Measurements from ENCODE around the gene PATL1.

DNA sequence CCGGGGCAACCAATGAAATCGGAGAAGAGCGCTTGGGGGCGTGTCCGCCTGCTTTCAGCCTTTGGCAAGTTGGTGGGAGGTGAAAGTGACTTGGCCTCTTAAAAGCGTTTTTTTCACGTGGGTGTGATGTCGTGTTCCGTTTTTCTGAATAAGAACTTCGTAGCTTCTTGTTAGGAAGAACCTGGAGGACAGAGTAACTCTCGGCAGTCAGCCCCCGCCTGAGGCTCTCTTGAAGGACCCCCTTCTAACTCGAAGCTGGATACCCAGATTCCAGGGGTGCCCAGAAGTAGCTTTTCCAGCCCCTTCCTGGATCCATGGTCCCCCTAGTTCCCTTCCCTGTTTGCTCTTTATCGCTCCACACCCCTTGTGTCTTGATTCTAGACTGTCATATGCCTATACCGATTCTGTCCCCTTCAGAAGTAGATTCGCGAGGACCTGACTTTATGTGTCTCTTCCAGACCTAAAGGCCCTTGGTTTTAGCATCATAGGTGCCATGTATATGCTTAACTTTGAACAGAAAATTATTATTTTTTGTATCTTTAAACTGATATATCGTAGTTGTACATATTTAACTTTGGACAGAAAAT is 52.3 kb downstream of the PATL1 start:
- TF ChIP-seq KDM5A (IDR thresholded peaks at IDR 0.05; ENCODE audit: low read length) (no peak), SIN3A (conservative IDR thresholded peaks at IDR 0.05 in 1 of 2, IDR thresholded peaks at IDR 0.05 in 1 of 2; ENCODE audit: low read depth in 1 of 2, low read length in 2 of 2) (0 out of 4 replicates have a peak, but pooled peaks of 1 of the 2 experiments have one; percentile 36), PHF8 (conservative IDR thresholded peaks at IDR 0.05; ENCODE audit: low read depth, low read length) (0 out of 2 replicates have a peak, but pooled peaks have one; percentile 25), EP300 (IDR thresholded peaks at IDR 0.05; ENCODE audit: borderline replicate concordance in 1 of 2, low read depth in 2 of 2, low read length in 2 of 2) (no peak)
- TF ChIP-seq, protein P1, sequence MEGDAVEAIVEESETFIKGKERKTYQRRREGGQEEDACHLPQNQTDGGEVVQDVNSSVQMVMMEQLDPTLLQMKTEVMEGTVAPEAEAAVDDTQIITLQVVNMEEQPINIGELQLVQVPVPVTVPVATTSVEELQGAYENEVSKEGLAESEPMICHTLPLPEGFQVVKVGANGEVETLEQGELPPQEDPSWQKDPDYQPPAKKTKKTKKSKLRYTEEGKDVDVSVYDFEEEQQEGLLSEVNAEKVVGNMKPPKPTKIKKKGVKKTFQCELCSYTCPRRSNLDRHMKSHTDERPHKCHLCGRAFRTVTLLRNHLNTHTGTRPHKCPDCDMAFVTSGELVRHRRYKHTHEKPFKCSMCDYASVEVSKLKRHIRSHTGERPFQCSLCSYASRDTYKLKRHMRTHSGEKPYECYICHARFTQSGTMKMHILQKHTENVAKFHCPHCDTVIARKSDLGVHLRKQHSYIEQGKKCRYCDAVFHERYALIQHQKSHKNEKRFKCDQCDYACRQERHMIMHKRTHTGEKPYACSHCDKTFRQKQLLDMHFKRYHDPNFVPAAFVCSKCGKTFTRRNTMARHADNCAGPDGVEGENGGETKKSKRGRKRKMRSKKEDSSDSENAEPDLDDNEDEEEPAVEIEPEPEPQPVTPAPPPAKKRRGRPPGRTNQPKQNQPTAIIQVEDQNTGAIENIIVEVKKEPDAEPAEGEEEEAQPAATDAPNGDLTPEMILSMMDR (IDR thresholded peaks at IDR 0.05; ENCODE audit: control extremely low read depth in 1 of 3, insufficient read depth in 1 of 3, low read depth in 1 of 3, low read length in 3 of 3): no peak

Data from H1 (cell line).